DOHH2 (cell line): ENCODE measurements around the gene TAF1B.

ENCODE experiments used
- EZH2phosphoT487 ChIP-seq: fragments of 200-600 bp; sonication (generic); IDR thresholded peaks from 2 replicates; pipeline ENCODE4 v1.6.1; 2017; ENCODE audit warnings: borderline replicate concordance, mild to moderate bottlenecking, antibody characterized with exemption, low read length, moderate library complexity, mixed read lengths
- TF ChIP-seq, protein P1 (sequence below): fragments of 200-600 bp; sonication (generic); IDR thresholded peaks from one replicate; pipeline ENCODE4 v1.5.1; 2014; ENCODE audit warnings: antibody characterized with exemption, mild to moderate bottlenecking, low read depth, low read length; ENCODE audit not compliant: poor library complexity, severe bottlenecking

DNA sequence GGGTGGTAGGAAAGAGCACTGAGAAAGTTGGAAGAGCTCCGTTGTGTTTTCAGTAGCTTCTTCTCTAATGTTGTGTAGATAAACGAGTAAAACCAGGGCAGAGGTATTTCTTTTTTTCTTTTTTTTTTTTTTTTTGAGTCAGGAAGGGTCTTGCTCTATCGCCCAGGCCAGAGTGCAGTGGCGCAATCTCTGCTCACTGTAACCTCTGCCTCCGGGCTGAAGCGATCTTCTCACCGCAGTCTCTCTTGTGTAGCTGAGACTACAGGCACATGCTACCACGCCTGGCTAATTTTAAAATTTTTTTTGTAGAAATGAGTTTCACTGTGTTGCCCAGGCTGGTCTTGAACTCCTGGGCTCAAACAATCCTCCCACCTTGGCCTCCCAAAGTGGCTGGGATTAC is 114.8 kb downstream of the TAF1B start:
- TF ChIP-seq, protein P1, sequence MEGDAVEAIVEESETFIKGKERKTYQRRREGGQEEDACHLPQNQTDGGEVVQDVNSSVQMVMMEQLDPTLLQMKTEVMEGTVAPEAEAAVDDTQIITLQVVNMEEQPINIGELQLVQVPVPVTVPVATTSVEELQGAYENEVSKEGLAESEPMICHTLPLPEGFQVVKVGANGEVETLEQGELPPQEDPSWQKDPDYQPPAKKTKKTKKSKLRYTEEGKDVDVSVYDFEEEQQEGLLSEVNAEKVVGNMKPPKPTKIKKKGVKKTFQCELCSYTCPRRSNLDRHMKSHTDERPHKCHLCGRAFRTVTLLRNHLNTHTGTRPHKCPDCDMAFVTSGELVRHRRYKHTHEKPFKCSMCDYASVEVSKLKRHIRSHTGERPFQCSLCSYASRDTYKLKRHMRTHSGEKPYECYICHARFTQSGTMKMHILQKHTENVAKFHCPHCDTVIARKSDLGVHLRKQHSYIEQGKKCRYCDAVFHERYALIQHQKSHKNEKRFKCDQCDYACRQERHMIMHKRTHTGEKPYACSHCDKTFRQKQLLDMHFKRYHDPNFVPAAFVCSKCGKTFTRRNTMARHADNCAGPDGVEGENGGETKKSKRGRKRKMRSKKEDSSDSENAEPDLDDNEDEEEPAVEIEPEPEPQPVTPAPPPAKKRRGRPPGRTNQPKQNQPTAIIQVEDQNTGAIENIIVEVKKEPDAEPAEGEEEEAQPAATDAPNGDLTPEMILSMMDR = no peak
- TF ChIP-seq EZH2phosphoT487 = no peak
